NOMO-1 treated with dmso at 0.1 percent for 144 hours (cell line): Measurements from ENCODE around the gene ZNF827.

Source experiments
- DNase-seq: peaks from one replicate; lab custom pipeline; 2025; ENCODE audit not compliant: unreplicated experiment; lab: John Stamatoyannopoulos, UW

Gene ZNF827

DNA sequence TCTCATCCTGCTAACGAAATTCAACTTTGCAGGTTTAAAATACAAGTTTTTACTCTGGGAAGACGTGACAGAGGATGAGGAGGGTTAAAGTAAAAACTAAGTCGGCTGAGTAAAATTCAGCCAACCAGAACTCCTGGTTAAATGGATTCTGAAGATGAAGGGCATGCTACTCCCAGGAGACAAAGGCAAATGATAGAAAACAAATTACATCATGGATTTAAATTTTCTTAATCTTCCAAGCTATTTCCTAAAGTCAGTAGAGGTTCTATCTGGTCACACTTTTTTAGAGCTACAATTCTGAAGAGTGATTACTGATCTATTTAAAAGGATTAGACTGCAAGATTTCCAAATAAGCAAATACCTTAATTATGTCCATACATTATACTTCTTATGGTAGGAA lies 47.9 kb downstream of the ZNF827 start:
- DNase-seq: no peak

DNA sequence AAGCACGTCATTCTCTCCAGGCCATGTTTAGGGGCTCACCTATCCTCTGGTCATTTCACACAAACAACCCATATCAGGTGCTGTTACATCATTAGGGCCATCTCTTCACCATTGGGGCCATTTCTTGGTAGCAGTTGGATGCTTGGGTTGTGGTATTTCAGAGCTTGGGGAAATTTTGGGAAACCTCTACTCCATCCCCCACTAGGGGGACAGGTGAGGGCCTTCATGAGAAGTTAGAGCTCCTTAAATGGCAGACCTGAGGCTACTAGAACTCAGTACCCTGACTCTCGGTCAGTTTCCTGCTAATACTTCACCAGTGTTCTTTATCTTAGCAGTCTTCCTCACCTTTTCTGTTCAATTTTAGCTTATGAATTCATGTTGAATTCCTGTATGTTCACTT lies 50.2 kb downstream of the ZNF827 start:
- DNase-seq: no peak

DNA sequence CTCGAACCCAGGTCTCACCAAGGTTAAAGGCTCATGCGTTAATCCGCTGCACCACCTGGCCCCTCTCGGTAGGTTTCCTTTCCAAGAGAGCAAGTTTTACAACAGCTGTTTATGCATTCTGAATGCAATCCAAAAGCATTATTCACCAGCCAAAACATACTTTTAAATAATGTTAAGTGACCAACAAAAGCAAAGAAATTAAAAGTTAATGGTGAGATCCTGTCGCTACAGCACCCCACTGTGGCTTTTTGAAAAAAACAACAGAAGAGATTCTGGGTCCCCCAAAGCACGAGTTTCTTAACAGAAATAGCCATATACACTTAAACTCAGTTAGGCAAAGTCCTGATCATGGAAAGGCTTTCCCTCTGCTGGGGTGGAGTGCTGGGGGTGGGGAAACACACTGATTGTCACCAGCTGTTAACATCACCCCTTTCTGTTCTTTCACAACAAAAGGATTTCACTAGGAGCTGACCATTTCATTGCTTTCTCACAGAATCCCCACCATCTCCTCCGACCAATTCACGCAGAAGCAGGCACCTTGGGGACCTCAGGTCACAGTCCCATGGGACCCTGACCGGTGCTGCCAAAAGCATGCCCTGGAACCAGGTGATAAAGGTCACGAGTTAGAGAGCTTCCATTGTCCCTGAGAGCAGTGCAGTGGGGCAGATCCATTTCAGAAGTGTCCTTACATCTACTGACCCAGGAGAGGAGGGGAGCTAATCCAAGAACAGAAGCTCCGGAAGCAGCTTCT lies 51.2 kb downstream of the ZNF827 start:
- DNase-seq: no peak

DNA sequence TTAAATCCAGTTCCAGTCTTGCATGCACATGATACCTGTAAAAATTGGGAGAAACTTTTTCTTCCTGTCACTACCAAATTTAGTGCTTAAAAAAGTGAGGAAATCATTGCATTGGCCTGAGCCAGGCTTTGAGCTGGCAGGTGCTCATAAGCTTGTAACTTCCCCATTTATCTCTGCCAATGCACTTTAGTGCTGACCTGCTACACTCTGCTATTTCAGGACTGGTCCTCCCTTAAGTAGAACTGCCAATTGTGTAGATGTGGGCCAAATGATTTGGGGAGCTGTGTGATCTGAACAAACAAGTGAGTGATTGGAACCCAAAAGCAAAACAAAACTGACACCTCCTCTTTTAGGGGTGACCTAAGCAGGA lies 51.8 kb downstream of the ZNF827 start:
- DNase-seq: no peak

DNA sequence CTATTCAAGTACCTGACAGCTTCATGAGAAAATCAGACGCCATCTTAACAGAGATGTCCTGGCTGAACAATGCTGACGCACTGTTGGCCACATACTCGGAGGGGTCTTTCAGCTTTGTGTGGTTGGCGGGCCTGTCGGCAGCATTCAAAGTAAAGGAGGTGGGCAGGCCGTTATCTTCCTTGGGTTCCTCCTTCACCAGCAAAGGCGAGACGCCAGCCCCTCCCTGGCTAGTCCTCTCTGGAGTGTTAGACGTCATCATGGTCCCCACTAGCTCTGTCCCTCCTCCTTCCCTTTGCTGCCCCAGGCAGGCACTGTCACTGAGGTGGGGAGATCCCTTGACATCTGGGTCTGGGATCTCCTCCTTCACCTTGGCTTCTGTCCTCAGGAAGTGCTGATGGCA lies 53.0 kb downstream of the ZNF827 start:
- no peak for DNase-seq

DNA sequence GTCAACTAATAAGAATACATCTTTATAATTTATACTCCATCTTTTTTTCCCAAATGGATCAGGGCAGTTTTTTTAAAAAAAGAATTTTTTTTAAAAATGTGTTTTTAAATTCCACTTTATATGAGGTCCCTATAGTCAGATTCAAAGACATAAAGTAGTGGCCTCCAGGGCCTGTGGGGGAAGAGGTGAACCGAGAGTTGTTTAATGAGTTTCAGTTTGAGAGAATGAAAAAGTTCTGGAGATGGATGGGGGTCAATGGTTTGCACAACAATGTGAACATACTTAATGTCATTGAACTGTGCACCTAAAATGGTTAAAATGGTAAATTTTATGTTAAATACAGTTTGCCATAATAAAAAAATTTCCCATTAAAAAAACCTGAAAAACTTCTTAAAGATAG lies 53.8 kb downstream of the ZNF827 start:
- DNase-seq: no peak

DNA sequence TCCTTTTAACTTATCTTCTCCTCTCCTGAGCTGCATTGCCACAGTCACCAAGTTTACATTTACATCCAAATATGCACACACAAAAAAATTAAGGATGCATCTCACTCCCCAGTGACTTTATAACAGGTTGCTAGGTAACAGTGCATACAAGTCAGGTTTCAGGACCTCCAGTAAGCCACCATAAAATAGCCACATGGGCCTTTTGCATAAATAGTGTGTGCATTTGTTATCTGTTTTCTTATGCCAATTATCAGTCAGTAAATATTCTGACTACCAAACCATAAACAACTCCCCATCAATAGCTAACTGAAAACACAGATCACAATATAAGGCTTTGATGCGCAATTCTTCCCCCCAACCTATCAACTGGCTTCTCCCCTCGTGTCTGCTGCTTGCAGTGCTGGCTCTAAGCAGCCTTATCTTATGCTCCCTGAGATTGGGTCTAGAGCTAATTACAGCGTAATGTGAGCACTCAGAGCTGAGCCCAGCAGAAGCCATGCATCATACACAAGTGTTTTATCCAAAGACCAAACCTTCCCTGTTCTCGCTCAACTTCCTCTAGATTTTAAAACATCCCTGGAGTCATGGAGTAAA lies 55.4 kb downstream of the ZNF827 start:
- DNase-seq: no peak

DNA sequence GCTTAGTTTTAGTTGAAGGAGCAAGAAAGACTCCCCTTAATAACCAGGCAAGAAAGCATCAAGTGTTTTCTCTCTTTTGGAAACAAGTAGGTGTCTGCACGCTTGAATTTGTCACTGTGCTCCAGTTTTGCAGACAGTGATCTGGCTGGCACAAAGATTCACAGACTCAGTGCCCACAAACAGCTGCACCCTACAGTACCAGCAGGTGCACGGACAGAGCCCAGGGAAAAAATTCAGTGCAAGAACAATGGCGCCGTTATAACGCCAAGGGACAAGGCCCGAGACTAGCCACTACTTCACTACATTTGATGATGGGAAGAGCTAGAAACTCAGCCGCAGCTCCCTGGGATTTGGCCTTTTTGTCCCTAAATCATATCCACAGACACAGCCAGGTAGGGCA lies 56.0 kb downstream of the ZNF827 start:
- no peak for DNase-seq

DNA sequence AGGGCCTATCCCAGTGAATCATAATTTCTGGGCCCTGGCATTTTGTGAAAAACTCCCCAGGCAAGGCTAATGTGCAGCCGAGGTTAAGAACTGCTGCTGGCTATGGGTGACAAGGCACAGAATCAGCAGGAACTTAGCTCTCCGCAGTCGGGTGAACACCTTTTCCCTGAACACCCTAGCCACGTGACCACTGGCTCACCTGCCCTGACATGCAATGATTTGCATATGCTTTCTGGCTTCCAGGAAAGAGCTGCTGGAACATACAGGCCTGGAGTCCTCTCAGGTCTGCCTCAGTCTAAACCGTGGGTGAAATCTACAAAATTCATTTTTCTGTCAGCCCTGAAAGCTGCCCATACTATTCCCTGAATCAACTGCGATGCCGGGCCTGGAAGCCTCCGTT lies 56.6 kb downstream of the ZNF827 start:
- no peak for DNase-seq

DNA sequence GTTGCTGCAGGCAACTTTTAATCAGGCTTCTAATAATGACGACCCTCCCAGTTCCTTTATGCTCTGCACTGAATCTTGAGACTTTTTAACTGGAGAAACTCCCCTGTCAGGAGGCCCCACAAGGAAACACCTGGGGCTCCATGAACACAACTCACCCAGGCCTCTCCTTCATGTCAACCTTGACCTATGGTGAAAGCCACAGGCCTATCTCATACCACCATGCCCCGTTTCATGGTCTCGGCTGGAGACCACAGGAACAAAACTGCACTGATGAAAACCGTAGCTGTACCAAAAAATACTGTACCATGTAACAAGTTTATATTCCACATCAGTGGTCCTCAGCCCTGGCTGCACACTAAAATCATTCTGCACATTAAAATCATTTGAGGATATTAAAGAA lies 57.0 kb downstream of the ZNF827 start:
- no peak for DNase-seq

DNA sequence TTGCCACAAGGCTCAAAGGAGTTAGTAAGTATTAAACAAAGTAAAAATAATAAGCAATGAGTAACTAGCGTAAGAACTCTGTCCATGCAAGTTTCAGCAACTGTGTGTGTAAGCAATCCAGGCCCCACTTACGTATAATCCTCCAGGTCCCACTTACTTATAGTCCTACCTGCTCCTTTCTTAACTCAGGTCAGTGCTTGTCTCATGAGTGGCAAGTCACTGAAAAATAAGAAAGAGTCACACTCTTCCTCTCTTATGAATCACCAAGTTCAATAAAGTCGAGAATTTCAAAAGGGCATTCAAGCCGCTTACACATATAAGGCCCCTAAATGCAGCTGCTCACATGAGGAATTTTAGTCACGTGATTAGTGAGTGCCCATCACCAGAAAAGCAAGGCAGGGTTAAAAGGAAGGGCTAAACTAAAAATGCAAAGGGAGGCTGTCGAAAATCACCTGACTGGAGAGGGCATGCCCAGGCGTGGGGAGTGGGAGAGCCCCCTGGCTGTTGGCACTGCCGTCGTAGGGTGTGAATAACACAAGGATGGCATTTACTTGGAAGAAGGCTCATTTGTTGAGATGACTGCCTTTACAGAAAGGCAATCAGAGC lies 58.2 kb downstream of the ZNF827 start:
- DNase-seq: no peak

DNA sequence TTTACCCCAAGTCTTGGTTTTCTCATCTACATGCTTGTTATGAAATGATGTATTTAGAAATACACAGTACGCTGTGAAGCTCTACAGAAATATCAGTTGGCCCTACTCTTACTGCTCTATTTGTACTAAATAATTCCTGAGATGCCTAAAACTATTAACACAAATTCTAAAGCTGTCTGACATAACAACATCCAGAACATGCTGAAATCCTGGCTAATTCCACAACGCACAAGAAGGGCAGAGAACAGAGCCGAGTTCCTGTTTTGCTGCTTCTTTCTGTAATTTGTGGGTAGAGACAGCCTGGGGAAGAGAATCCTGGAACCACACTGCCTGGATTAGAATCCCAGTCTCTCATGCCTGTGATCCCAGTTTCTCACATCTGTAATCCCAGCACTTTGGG lies 59.0 kb downstream of the ZNF827 start:
- no peak for DNase-seq

DNA sequence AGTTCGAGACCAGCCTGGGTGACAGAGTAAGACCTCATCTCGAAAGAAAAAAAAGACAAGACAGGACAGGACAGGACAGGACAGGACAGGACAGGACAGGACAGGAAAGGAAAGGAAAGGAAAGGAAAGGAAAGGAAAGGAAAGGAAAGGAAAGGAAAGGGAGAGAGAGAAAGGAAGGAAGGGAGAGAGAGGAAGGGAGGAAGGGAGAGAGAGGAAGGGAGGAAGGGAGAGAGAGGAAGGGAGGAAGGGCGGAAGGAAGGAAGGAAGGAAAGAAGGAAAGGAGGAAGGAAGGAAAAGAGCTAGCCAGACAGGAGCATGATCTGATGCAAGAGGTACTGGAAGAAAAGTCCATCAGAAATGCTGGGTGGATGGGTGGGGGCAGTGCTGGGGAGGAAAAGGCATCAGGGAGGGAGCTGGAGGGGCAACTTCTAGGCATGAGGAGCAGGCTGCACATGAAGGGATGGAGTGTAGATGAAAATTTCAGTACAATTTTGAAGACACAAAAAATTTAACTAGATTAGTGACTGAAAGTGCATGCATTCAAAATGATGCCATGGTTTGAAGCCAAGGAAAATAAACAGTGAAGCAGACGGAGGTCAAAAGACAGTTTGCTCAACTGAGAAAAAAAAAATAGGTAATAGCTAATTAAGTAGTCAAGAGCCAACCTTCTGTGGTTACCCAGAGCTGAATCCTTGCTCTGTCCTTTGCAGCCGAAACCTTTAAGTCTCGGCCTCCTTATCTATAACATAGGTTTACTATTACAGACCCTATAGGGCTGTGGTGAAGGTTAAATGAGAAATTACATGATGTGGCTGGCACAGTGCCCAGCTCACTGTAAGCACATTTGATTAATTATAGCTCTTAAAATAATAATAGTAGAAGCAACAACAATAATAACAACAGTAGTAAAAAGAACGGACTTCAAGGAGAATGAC lies 59.9 kb downstream of the ZNF827 start:
- DNase-seq: no peak

DNA sequence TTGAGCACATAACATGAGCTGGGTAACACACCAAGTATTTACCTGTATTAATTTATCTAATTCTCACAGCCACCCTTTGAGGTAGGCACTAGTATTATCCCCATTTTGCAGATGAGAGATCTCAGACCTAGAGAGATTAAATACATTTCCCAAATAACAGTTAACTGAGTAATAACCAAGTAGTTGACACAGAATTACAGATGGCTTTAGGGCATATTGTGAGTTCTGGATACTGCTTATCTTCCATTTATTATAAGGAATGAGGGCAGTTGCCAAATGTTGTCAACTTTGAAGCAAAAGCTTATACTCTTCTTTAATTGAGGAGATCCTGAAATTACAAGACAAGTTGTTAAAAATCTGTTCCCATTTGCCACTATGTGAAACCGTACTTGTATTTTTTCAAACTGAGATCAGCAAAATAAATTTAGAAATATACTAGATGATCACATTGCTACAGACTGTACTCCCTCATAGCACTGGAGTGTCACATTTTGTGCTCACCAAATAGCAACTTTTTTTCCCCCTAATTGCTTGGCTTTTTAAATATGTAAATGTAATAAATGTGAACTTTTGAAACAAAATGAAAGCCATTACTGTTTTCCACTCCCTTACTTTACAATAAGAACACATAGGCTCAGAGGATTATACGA lies 62.0 kb downstream of the ZNF827 start:
- DNase-seq: no peak

DNA sequence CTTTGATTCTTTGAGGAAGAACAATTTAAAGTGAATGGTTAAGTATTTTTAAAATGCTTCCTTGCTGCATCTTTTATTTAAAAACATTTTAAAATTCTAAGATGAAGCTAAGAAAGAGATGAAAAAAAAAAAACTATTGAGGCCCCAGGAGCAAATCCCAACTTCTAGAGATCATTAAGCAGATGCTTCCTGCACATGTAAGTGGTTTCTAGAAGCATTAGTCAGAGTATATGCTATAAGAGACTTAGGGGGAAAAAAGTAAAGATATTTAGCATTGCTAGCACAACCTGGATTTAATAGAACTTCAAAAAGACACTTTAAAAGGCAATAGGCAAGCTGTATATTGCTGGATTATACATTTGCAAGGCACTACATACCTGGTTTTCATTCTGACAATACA lies 64.7 kb downstream of the ZNF827 start:
- no peak for DNase-seq

DNA sequence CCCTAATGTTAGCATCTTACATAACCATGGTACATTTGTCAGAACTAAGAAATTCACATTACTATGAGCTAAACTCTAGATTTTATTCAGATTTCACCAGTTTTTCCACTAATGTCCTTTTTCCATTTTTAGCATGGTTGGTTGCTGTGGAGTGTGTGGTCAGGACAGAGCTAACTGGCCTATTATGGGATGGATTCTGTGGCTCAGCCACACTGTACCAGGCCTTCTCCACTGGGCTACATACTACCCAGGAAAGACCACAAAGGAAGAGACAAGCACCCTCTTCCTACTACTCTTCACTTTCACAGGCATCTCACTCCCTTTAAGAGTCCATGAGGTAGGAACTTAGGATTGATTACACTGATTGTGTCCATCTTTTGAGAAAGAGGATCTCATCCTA lies 67.4 kb downstream of the ZNF827 start:
- DNase-seq: no peak

DNA sequence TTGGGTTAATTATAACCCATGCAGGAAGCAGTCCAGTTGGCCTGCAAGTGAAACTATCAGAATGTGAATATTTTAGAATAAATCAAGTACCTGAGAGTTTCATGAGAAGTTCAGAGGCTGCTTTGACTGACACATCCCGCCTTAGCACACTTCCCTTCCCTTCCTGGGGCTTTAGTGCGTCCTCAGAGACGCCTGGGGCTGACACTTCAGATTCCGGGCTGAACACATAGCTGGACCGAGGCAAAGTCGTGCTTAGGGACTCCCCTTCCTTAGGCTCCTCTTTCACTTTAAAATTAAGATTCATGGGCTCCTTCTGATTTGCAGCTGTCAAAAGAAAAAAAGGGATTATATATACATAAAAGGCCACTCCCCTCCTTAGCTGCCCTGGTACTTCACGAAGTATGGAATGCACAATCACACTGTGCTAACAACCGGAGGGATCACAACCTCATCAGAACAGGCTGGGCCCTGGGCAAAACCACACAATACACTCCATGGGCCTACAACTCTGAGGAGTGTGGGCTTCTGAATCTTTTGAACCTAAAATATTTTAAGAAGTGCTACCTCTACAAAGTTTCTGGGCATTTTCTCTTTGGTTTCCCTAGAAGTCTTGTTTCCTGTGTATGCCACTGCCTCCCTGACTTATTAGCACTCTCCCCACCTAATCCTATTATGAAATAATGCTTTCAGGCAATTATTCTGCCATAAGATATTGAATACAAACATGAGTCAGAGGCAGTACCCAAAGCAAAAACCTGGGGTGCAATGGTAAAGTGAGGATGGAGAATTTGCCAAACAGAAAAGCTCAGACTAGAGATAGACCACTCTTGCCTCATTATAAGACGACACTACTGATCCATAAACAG lies 68.2 kb downstream of the ZNF827 start:
- DNase-seq: no peak

DNA sequence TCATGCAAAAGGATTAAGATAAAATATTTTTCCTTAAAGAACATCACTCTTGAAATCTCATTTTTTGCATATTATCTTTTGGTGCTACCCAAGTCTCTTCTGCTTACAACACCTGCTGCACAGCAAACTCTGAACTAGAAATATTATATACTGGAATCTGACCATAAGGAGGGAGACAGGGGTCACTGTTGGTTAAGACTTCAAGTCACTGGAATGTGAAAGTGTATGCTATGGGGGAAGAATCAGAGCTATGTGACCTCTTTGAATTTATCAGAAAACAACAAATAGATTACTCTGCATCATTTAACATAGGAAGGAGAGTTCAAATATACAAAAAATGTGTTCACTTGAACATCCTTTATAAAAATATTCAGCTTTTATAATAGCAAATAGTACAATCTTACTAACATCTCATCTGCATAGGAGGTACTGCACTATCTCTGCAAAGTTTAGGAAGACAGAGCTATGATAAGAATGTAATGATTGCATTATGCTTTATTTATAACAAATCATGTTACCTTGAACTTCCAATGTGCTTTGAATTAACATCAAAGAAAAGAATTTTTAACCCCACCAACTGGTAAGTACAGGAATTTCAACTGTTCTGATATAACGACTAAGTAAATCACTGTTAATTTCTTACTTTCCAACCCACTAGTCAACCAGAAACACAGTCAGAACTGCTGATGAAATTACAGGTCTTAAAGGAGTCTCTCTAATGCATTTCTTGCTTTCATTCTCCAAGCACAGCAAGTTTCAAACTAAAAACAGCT lies 69.8 kb downstream of the ZNF827 start:
- no peak for DNase-seq

DNA sequence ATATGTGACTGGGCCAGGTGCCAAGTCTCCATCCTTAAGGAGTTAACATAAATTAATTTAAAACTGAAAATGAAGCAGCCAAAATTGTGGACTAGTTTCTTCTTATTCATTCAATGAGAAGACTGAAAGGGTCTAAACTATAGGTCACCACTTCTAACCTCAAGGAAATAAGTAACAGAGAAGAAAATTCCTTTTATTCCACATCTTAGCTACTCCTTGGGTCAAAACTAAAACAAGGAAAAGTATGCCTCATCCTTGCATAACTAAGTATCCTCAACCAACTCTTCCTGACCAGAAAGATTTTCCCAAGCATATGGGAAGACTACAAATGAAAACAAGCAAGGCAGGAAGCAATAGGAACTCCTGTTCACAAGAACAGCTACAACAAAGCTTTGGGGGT lies 71.2 kb downstream of the ZNF827 start:
- no peak for DNase-seq
